HG02642 (cell line): ENCODE measurements around the gene DGCR8.
"Not testable (repeated sequence)": the region's sequence is repeated elsewhere in the genome, so short reads cannot be mapped to it uniquely, and the experiment has no call there.

Experiments
- ATAC-seq: cut with Tn5 transposase; IDR thresholded peaks from one replicate; pipeline ENCODE4 v1.9.1; 2021; ENCODE audit warnings: mild to moderate bottlenecking; ENCODE audit not compliant: unreplicated experiment, poor library complexity

The DGCR8 gene

DNA sequence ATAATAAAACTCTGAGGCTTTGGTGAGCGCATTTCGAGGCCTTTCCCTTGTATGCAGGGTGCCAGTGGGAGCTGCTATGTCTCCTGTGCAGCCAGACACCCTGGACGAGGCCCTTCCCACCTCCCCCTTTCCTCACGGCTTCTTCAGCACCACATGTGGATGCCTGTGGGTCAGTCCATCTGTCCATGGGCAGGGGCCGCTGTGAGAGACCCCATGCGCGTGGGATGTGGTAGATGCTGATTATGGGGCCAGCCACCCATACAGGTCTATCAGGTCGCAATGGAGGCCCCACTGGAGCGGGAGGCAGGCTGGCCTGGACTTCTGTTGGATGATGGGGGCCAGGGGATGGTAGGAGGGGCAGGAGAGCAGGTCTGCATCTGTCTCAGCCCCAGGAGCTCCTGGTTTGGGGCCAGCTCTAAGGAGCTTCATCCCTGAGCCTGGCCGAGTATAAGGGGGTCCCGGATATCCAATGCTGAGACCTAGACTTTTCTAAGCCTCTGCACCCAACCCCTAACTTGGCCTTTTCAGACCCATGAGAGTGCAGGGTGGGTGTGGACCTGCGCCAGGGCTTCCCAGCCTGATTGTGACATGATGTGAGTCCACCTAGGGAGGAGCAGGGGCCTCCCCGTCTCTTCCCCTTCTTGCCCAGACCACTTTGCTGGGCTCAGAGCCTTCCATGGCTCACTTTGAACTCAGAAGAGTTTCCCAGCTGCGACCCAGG is 14.0 kb upstream of the DGCR8 start:
- ATAC-seq = no peak

DNA sequence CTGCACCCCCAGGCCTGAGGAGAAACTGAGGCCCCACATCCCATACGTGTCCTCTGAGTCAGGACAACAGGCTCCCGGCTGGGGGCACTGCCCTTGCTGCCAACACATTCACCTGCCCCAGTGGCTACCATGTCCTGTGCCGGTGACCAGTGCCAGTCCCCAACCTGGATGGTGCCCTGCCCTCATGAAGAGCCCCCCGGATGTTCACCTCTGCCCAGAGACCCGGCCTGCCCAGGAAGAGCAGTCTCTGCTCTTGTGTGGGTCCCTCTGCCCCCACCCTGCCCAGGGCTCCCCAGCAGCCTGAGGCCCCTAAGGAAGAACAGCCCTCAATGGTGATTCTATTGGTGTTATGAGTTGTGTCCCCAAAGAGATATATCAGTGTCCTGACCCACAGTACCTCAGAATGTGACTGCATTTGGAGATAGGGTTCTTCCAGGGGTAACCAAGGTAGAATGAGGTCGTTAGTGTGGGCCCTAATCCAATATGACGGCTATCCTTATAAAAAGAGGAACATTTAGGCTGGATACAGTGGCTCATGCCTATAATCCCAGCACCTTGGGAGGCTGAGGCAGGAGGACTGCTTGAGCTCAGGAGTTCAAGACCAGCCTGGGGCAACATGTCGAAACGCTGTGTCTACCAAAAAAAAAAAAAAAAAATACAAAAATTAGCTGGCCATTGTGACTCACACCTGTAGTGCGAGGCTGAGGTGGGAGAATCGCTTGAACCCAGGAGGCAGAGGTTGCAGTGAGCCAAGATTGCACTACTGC is 13.2 kb upstream of the DGCR8 start:
- no peak for ATAC-seq

DNA sequence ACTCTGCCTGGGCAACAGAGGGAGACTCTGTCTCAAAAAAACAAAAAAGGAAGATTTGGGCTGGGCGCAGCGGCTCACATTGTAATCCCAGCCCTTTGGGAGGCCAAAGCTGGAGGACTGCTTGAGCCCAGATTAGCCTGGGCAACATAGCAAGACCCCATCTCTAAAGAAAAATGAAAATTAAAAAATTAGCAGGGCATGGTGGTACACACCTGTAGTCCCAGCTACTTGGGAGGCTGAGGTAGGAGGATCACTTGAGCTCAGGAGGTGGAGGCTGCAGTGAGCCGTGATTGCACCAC is 12.7 kb upstream of the DGCR8 start:
- ATAC-seq = not testable (repeated sequence)

DNA sequence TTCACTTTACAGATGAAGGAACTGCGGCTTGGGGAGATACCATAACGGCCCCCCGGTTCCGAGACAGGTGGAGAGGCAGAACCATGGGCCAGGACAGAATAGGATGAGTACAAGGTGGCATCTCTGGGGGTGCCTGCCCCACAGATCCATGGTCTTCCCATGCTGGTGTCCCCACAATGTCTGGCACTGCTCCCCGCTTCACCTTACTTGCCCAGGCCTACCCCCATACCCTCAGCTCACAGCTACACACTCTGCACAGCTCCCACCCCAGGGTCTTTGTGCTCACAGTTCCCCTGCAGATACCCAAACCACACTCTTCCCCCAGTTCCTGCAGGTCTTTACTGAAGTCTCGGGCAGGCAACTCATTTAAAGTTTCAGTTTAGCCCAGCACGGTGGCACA is 11.4 kb upstream of the DGCR8 start:
- ATAC-seq = no peak

DNA sequence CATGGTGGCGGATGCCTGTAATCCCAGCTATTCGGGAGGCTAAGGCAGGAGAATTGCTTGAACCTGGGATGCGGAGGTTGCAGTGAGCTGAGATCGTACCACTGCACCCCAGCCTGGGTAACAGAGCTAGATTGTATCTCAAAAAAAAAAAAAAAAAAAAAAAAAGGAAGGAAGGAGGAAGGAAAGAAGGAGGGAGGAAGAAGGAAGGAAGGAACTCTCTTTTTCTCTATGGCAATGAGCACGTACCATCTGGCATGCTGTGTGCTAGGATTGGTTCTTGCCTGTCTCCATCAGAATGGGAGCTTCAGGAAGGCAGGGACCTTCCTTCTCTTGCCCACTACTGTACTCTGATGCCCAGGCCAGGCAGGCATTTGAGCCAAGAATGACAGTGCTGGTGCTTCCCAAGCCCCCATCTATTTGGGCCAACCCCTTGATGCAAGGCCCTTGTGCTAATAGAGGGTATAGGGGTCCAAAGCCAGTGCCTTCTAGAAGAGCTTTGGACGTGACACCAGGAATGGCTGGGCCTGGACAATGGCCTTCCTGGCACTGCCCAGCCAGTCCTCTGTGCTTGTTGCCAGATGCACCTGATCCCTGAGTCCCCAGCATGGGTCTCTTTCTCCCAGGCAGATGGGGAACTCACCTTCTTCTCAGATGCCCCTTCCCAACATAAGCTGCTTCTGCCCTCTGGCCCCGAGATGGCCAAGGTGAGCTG is 10.6 kb upstream of the DGCR8 start:
- no peak for ATAC-seq

DNA sequence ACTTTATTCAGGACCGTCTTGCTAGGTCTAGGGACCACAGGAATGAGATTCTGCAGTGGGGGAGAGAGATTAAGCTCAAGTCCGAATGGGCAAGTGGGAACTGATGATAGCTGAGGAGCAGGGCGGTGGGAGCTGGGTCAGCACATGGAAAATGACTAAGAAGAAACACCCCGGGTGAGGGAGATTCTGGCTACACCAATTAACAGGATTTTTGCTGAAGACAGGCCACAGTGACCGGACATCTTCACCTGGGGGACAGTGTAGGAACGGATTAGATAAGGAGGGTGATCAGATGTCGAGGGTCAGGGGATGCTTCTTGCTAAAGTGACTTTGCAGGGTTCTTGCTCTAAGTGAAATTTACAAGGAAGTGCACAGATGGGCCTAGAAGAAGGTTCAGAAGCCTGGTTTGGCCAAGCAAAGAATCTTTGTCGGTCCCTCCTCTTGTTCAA is 8.5 kb upstream of the DGCR8 start:
- no peak for ATAC-seq

DNA sequence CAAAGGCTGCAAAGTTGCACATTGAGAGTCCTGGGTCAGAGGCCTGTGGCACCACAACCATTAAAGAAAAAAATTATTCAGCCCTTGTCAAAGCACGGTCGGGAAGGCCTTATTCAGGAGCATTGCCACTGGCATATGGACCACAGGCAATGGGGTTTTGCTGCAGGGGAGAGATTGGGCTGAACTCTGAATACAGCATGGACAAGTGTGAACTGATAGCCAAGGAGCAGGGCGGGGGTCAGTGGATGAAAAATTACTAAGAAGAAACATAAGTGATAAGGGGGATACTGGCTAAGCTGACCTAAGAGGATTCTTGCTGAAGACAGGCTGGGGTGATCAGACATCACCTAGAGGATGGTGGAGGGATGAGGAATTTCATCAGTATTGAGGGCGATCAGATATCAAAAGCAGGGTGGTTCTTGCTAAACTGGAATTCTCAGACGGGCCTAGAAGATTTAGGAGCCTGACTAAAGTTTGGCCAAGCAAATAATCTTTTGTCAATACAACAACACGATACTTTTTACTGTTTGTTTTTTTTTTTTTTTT is 3.3 kb upstream of the DGCR8 start:
- no peak for ATAC-seq

DNA sequence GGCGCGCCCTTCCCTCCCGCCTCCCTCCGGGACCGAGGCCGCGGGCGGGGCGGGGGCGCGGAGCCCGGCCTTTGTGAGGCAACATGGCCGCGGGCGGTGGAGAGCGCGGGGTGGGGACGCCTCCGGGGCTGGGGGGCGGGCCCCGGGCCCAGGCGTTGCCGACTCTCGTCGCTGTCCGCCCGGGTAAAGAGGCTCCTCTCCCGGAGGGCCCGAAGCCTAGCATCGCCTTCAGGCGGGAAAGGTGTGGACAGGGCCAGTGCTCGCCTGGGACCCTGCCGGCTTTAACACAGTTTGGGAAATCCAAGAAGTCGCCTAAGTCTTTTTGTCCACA is 369 bp downstream of the DGCR8 start:
- peak; percentile 58 for ATAC-seq

DNA sequence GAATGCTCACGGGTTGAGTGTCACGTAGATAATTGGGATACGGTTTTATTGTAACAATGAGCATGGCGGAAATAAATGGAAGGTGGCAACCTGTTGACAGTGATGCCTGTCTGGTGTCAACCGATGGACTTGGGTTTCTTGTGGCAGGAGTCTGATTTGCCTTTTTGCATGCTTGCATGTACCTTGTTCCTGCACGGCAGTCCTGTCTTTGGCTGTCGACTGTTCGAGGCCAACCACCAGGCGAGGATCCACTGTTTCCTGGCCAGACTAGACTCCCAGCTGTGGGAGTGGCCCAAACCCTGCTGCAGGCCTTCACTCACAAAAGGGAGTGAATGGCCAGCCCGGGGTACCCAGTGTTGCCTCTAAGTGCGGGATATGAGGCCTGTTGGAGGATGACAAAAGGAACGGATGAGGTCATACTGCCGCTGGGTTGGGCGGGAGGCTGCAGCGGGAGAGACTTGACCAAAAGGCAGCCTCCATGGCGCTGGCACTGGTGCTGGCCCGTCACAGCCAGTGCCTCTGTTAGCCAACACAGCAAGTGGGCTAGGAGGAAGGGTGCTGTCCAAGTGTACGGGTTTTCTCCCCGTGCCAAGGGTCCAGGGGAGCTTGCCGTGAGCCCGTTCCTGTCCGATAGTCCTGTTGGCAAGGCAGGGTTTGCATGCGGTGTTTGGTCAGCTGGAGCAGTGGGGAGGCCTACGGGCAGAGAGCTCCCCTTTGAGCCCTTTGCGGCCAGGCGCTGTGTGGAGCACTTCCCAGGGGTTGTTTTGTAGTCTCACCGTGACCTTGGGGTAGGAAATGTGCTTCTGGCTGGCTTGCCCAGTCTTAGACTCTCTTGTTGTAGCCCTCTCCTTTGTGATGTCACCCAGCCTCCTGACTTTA is 974 bp downstream of the DGCR8 start:
- ATAC-seq = no peak

DNA sequence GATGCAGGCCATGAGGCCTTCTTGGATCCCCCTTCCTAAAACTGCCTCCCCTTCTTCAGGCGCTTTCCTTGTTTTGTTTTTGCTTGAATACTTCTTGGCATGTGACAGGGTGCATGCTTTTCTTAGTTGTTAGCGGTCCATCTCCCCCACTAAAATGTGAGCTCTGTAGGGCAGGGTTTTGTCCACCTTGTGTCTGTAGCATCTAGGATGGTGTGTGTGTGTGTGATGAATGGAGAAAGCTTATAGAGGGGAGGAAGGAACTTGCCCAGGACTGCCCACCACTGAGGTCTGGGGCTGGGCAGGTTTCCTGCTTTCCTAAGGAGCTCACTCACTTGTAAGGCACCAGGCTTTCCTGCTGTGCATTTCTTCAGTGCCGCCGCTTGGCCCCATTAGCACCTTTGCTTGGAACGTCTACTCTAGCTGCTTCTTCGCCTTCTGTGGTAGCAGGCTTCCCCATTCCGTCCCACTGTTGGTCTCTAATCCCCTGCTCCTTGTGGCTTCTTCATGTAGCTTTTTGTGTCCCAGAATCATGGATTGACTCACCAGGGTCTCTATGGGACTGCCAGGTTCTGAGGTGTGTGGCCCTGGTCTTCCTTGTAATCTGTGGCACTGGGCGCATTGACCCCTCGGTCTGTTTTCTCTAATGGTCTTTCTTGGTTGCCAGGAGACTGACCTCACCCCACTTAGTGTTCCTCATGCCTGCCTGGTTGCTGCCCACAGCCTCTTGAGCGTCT is 3.3 kb downstream of the DGCR8 start:
- no peak for ATAC-seq

DNA sequence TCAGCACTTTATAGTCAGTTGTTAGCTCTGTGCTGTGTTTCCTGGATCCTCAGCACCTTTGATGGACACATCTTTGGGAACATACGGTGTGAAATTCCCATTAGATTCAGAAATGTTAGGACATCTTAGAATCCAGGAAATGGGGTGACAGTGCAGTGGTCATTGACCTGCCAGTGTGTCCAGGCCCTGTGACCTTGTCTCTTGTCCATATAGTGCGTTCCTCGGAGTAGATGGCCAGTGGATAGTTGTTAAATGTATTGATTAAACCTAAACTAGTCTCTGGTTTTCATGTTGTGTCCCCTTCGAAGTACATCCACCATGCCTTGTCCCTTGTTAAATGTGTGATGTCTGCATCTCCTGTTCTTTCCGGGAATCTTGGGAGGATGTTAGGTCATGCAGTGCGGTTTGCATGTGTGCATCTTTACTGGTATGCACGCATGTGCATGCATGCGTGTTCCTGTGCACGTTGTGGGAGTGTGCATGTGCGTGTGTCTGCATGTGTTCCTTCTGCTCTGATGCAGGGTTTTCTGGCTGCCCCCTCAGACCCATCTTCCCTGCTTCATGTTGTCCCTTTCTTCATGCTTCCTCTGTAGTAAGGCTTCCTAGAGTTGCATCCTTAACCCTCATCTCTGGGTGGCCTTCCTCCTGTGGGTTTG is 4.0 kb downstream of the DGCR8 start:
- no peak for ATAC-seq

DNA sequence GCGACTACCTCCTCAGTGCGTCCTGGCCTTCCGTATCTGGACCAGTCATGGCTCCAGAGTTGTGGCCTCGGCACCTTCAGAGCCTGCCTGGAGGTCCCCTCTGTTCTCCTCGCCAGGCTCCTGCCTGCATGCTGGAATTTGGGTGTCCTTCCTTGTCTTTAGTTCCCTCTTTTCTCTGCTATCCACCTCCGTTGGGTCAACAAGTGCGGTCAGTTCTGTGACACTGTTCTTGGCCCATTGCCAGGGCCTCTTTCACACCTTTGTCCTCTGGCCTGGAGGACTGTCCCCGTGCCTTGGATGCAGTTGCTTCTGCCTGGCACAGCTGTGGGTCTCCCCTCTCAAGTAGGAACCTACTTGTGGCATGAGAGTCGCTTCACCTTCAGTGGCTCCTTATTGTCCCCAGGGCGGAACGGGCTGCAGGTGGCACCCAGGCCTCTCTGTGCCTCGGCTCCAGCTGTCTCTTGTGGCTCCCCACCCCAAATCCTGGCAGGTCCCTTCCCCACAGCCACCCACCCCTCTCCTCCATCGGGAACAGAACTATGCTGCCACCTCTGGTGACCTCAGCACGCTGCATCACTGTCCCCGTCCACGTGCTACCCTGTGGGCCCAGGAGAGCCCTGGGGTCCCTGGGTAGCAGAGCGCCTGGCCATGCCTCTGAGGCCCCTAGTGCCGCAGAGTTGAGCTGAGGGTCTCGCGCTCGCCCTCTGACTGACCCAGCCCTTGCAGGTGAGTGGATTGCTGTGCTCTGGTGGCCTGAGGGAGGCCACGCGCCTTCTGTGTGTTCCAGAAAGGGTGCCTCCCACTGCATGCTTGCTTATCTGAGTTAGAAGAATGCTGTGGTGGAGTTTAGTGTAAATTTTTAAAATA is 4.7 kb downstream of the DGCR8 start:
- ATAC-seq = no peak

DNA sequence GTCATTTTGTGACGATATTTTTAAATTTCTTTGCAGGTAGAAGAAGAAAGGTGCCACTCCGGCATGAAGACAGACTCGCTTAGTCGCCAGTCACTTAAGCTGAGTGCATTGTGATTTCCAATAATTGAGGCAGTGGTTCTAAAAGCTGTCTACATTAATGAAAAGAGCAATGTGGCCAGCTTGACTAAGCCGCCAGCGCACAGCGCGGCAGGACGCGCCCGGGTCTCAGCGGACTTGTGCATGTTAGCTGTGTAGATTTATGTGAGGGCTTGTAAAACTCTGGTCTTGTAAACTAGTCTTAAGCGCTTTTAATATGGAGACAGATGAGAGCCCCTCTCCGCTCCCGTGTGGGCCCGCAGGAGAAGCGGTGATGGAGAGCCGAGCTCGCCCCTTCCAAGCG is 5.6 kb downstream of the DGCR8 start:
- ATAC-seq = no peak

DNA sequence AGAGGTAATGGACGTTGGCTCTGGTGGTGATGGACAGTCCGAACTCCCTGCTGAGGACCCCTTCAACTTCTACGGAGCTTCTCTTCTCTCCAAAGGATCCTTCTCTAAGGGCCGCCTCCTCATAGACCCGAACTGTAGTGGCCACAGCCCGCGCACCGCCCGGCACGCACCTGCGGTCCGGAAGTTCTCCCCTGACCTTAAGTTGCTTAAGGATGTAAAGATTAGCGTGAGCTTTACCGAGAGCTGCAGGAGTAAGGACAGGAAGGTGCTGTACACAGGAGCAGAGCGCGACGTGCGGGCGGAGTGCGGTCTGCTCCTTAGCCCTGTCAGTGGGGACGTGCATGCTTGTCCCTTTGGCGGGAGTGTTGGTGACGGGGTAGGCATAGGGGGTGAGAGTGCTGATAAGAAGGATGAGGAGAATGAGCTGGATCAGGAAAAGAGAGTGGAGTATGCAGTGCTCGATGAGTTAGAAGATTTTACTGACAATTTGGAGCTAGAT is 6.1 kb downstream of the DGCR8 start:
- ATAC-seq = no peak

DNA sequence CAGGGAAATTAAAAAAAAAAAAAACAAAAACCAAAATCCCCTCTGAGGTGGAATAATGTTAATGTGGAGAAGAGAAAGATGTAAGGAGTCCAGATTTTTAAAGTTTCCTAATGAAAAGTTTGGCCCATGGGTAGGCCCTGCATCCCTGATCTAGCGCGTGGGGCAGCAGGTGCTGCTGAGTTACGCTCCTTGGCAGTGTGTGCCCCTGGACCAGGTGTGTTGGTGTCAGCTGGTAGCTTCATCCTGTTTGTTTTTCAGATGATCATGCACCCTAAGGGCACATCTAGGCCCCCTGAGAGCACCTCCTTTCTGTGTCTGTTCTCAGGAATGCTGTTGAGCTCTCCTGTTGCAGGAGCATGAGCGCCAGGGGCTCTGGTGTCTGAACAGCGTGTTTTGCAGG is 6.7 kb downstream of the DGCR8 start:
- ATAC-seq = no peak

DNA sequence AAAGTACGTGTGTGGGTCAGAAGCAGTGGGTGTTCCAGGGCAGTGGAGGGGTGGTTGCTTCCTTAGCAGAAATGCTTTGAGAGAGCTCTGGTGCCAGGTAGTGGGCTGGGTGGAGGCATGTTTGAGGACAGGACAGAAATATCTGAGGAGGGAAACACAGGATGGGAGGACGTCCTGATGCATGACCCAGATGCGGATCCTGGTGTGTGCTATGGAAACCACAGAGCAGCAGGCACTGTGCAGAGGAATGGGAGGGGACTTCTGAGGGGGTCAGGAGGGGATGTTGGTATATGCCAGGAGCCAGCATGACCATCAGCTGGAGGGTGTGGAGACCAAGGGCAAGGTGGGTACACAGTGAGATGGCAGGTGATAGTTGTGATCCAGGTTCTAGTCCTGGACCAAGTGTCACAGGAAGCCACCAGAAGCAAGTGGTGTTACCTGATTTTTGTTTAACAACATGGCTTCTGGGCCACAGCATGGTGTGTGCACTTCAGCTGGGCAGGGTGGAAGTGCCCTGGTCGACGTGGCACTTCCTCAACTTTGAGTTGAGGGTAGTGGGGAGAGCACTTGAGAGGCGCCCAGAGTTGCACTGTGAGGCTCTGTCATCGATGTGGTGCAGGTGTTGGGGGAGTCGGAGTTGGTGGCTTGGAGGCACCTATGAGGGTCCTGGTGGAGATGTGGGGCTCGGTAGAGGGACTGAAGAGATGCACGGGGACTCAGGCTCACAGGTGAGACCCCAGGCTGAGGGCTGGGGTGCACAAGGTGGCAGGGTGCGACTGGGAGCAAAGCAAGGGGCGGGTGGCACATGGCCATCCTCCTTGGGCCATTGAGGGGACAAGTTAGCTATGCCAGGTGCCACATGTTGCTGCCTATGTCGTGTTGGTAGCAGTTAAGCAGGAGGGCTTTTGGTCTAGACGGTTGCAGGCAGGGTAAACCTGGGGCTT is 7.5 kb downstream of the DGCR8 start:
- no peak for ATAC-seq

DNA sequence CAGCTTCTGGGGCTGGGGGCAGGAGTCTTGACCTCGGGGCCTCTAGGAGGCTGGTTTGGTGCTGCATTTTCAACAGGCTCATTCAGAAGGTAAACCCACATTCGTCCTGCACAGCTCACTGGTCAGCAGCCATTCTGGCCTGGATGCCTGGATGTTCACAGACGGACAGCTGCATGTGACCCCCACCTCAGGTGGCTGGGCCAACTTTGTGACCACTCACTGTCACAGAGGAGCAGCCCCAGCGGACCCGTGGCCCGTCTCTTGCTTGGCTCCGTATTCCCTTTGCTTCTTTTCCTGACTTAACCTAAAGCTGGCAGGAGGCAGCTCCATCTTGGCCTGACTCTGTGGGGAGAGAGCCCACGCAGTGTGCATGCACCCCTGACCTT is 8.2 kb downstream of the DGCR8 start:
- ATAC-seq = no peak
